B cell (primary cell): ENCODE measurements around the gene PAQR6. TPM values are rescaled to one million over a fixed set of nuclear protein-coding genes. Genes with fewer than 3 reads are reported as not detected.

ENCODE experiments used
- ATAC-seq: fragments of 200-7000 bp; cut with Tn5 transposase; one replicate; pipeline ENCODE4 v1.10.0; 2021; ENCODE audit warnings: low read depth, mild to moderate bottlenecking, moderate number of reproducible peaks, moderate library complexity
- CTCF ChIA-PET: fragments of 350-600 bp; sonication (Branson Sonifier 250); formaldehyde crosslinking; loops from one replicate; lab custom pipeline; 2021; ENCODE audit warnings: antibody characterized with exemption, inconsistent platforms; lab: Charles Lee
- POLR2A ChIA-PET: fragments of 350-600 bp; sonication (Branson Sonifier 250); formaldehyde crosslinking; loops from one replicate; lab custom pipeline; 2021; ENCODE audit warnings: antibody characterized with exemption; lab: Charles Lee
- DNase-seq: peaks from one replicate; pipeline ENCODE4 v3.0.0; 2013
- H2AFZ ChIP-seq: 2 replicates; pipeline ENCODE4 v1.6.1; 2012; ENCODE audit warnings: mild to moderate bottlenecking, low read depth, low read length; ENCODE audit not compliant: insufficient read depth, poor library complexity, severe bottlenecking
- H3K27ac ChIP-seq, 2 donors: 1 replicate in 1 of 2; 2 replicates in 1 of 2; pipeline ENCODE4 v1.5.1; 2012 to 2013; ENCODE audit warnings: low read length in 2 of 2, mild to moderate bottlenecking in 2 of 2, moderate library complexity in 1 of 2
- H3K27me3 ChIP-seq, 4 experiments: fragments of 200-600 bp in 1 of 4; sonication (generic) in 1 of 4; replicated peaks in 1 of 4; 1 replicate in 2 of 4; 2 replicates in 2 of 4; pipeline versions ENCODE4 v1.6.1 to v1.7.0; 2013 to 2016; ENCODE audit warnings: low read length in 3 of 4, mild to moderate bottlenecking in 2 of 4, mixed read lengths in 1 of 4, moderate library complexity in 1 of 4; ENCODE audit not compliant: insufficient read depth in 4 of 4, control insufficient read depth in 3 of 4; ENCODE audit errors: control extremely low read depth in 1 of 4
- H3K36me3 ChIP-seq, 2 experiments: replicated peaks in 1 of 2; 1 replicate in 1 of 2; 2 replicates in 1 of 2; pipeline versions ENCODE4 v1.6.1 to v1.7.1; 2013; ENCODE audit warnings: low read length in 1 of 2; ENCODE audit not compliant: insufficient read depth in 2 of 2, control insufficient read depth in 1 of 2; ENCODE audit errors: control extremely low read depth in 1 of 2, extremely low read depth in 1 of 2
- H3K4me1 ChIP-seq, 2 donors: fragments of 200-600 bp in 1 of 2; sonication (generic) in 1 of 2; 1 replicate in 1 of 2; 2 replicates in 1 of 2; pipeline versions ENCODE4 v1.5.1 to v1.6.1; 2013 to 2017; ENCODE audit warnings: low read length in 2 of 2; ENCODE audit not compliant: control insufficient read depth in 2 of 2, insufficient read depth in 2 of 2
- H3K4me2 ChIP-seq: replicated peaks from 2 replicates; pipeline ENCODE3; 2012; ENCODE audit warnings: mild to moderate bottlenecking, low read depth, low read length; ENCODE audit not compliant: poor library complexity, severe bottlenecking
- H3K4me3 ChIP-seq, 5 experiments: fragments of 200-600 bp in 1 of 5; sonication (generic) in 1 of 5; 1 replicate in 3 of 5; 2 replicates in 2 of 5; pipeline versions ENCODE4 v1.5.1 to v1.7.0; 2011 to 2016; ENCODE audit warnings: low read length in 4 of 5, mild to moderate bottlenecking in 4 of 5, low read depth in 2 of 5, control low read depth in 1 of 5, moderate library complexity in 1 of 5; ENCODE audit not compliant: insufficient read depth in 1 of 5; ENCODE audit errors: control extremely low read depth in 1 of 5, extremely low read depth in 1 of 5
- H3K79me2 ChIP-seq: fragments of 200-600 bp; sonication (generic); one replicate; pipeline ENCODE4 v1.6.0; 2016; ENCODE audit warnings: low read length; ENCODE audit not compliant: control insufficient read depth, insufficient read depth
- H3K9ac ChIP-seq: fragments of 200-600 bp; sonication (generic); 2 replicates; pipeline ENCODE4 v1.6.1; 2017; ENCODE audit warnings: mild to moderate bottlenecking, low read length, moderate library complexity
- H3K9me3 ChIP-seq, 3 donors: one replicate each; pipeline versions ENCODE4 v1.6.1 to v1.7.1; 2013; ENCODE audit warnings: low read length in 2 of 3; ENCODE audit not compliant: control insufficient read depth in 2 of 3, insufficient read depth in 1 of 3; ENCODE audit errors: control extremely low read depth in 1 of 3
- H4K20me1 ChIP-seq: 2 replicates; pipeline ENCODE4 v1.6.0; 2012; ENCODE audit warnings: mild to moderate bottlenecking, low read length; ENCODE audit not compliant: insufficient read depth, control insufficient read depth, poor library complexity, severe bottlenecking
- H3K27ac Mint-ChIP-seq: one replicate; pipeline ENCODE4 v1.8.0; 2021; ENCODE audit warnings: mixed read lengths
- H3K27me3 Mint-ChIP-seq: one replicate; pipeline ENCODE4 v1.8.0; 2021; ENCODE audit warnings: mixed read lengths
- H3K4me1 Mint-ChIP-seq: one replicate; pipeline ENCODE4 v1.8.0; 2021; ENCODE audit warnings: mixed read lengths
- H3K4me3 Mint-ChIP-seq: one replicate; pipeline ENCODE4 v1.8.0; 2021; ENCODE audit warnings: mixed read lengths
- H3K9me3 Mint-ChIP-seq: one replicate; pipeline ENCODE4 v1.8.0; 2022; ENCODE audit warnings: mixed read lengths; ENCODE audit not compliant: insufficient read depth
- EZH2 ChIP-seq: IDR thresholded peaks from 2 replicates; pipeline ENCODE4 v1.6.1; 2012; ENCODE audit warnings: borderline replicate concordance, low read depth, mild to moderate bottlenecking, moderate library complexity, low read length; ENCODE audit not compliant: insufficient read depth, poor library complexity, severe bottlenecking
- WGBS: methylation state at CpG from one replicate; pipeline ENCODE4 v1.1.5; 2013; ENCODE audit warnings: missing lambda C conversion rate; ENCODE audit not compliant: insufficient coverage; 5-methylcytosine and 5-hydroxymethylcytosine counted together
- intact Hi-C: fragments of 100-400 bp; cut with micrococcal nuclease; formaldehyde crosslinking; loops from one replicate; pipeline ENCODE4 v1.10.0; 2022
- polyA plus RNA-seq: library from polyadenylated mRNA; depleted of rRNA; stranded (reverse); fragments of >200 nt; gene quantifications from 2 replicates; pipeline ENCODE4 v1.2.3, GENCODE V29; 2012
- total RNA-seq, 2 donors: library from RNA; stranded (reverse); fragments of 120-200 nt in 1 of 2; gene quantifications; 1 replicate in 1 of 2; 2 replicates in 1 of 2; pipeline versions ENCODE4 v1.2.3 to v1.2.4, GENCODE V29; 2013 to 2022
- TF ChIP-seq, protein P1 (sequence below): fragments of 200-600 bp; IDR thresholded peaks from one replicate; pipeline ENCODE4 v1.8.0; 2022; ENCODE audit warnings: antibody characterized with exemption, mild to moderate bottlenecking

The PAQR6 gene
- total and polyA plus RNA-seq, 2 donors (not counting 1 experiment from before 2014, with no cell fraction given) = 1.3 to 1.8 TPM

DNA sequence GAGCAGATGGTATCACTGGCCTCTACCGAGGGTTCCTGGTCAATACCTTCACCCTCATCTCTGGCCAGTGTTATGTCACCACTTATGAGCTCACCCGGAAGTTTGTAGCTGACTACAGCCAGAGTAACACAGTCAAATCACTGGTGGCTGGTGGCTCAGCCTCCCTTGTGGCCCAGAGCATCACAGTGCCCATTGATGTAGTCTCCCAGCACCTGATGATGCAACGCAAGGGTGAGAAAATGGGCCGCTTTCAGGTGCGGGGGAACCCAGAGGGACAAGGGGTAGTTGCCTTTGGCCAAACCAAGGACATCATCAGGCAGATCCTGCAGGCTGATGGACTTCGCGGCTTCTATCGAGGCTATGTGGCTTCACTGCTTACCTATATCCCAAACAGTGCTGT is 47.8 kb downstream of the PAQR6 start:
- H4K20me1 ChIP-seq = peaks cover 35% of the 10 kb centered on the region
- no peaks in the 10 kb centered on the region for H3K9me3 ChIP-seq
- H3K36me3 ChIP-seq = peaks cover 0 to 52% of the 10 kb centered on the region in 2 experiments
- H3K9ac ChIP-seq = no peak overlapping the region
- no peaks in the 10 kb centered on the region for H3K9me3 Mint-ChIP-seq
- peaks cover 78% of the 10 kb centered on the region for H3K79me2 ChIP-seq
- H3K27me3 ChIP-seq = no peaks in the 10 kb centered on the region
- intact Hi-C loops = no loop called here
- no peak overlapping the region for H3K27ac ChIP-seq
- ATAC-seq (no peak), DNase-seq (no peak)
- WGBS = 96% methylated on average over 5 of the region's 8 CpGs
- peaks cover 0 to 5% of the 10 kb centered on the region in 2 donors for H3K4me1 ChIP-seq
- H3K27ac Mint-ChIP-seq = no peak overlapping the region
- no peak overlapping the region for H3K4me3 Mint-ChIP-seq
- H3K4me1 Mint-ChIP-seq = peaks cover 32% of the 10 kb centered on the region
- no peak overlapping the region for H3K4me2 ChIP-seq
- TF ChIP-seq, protein P1, sequence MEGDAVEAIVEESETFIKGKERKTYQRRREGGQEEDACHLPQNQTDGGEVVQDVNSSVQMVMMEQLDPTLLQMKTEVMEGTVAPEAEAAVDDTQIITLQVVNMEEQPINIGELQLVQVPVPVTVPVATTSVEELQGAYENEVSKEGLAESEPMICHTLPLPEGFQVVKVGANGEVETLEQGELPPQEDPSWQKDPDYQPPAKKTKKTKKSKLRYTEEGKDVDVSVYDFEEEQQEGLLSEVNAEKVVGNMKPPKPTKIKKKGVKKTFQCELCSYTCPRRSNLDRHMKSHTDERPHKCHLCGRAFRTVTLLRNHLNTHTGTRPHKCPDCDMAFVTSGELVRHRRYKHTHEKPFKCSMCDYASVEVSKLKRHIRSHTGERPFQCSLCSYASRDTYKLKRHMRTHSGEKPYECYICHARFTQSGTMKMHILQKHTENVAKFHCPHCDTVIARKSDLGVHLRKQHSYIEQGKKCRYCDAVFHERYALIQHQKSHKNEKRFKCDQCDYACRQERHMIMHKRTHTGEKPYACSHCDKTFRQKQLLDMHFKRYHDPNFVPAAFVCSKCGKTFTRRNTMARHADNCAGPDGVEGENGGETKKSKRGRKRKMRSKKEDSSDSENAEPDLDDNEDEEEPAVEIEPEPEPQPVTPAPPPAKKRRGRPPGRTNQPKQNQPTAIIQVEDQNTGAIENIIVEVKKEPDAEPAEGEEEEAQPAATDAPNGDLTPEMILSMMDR = no peak
- no peak for TF ChIP-seq EZH2
- H3K4me3 ChIP-seq = no peak overlapping the region
- H2AFZ ChIP-seq = no peak overlapping the region
- no peaks in the 10 kb centered on the region for H3K27me3 Mint-ChIP-seq
- CTCF ChIA-PET = interaction anchor here (0.7 to 5.7 kb wide), 5 partner anchors 25 to 103 kb away, joined by 3 to 27 read pairs (median 4); no protein-coding TSS in a partner anchor
- POLR2A ChIA-PET = interaction anchor here (0.6 kb wide), 2 partner anchors 11 to 36 kb away, joined by 4 to 6 read pairs; no protein-coding TSS in a partner anchor

DNA sequence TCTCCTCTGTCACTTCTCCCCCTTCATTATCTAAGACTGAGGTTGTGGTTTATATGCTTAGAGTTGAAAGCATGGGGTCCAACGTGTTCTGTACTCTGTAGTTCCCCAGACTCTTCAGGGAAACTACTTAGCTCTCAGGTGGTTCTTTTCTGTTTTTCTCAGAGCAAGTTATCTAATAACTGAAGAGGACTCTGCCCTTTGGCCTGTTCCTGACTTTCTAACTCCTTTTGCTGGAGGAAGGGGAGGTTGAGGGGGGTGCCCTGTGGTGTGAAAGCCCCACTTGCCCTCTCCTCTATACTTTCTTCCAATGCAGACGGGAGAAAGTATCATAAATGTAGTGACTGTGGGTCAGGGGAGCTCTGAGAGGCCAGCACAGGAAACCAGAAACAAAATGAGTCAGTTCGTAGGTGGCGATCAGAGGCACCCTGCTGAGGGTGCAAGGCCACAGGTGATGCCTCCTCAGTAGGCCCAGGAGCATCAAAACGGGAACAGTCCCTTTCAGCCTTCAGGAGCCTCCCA is 49.0 kb downstream of the PAQR6 start:
- H3K9me3 Mint-ChIP-seq = no peaks in the 10 kb centered on the region
- DNase-seq (no peak), ATAC-seq (no peak)
- intact Hi-C loops = no loop called here
- Histone ChIP-seq H3K27me3 (no peaks in the 10 kb centered on the region), H2AFZ (no peak overlapping the region), H3K9me3 (no peaks in the 10 kb centered on the region), H3K27ac (no peak overlapping the region), H3K36me3 (peaks cover 0 to 48% of the 10 kb centered on the region in 2 experiments), H3K4me3 (no peak overlapping the region), H3K9ac (no peak overlapping the region), H3K4me1 (peaks cover 6 to 14% of the 10 kb centered on the region in 2 donors), H3K4me2 (no peak overlapping the region), H3K79me2 (peaks cover 85% of the 10 kb centered on the region), H4K20me1 (peaks cover 35% of the 10 kb centered on the region)
- ChIA-PET CTCF (interaction anchor here (0.8 to 5.7 kb wide), 2 partner anchors 27 to 51 kb away, joined by 3 to 27 read pairs; no protein-coding TSS in a partner anchor), POLR2A (no interaction called here)
- 57% methylated on average over 3 of the region's 5 CpGs for WGBS
- no peaks in the 10 kb centered on the region for H3K27me3 Mint-ChIP-seq
- TF ChIP-seq, protein P1 = no peak
- H3K27ac Mint-ChIP-seq = no peak overlapping the region
- peaks cover 42% of the 10 kb centered on the region for H3K4me1 Mint-ChIP-seq
- H3K4me3 Mint-ChIP-seq = no peak overlapping the region
